GM21528 (cell line): ENCODE data around the gene MN1.
"Not testable (repeated sequence)": the region's sequence is repeated elsewhere in the genome, so short reads cannot be mapped to it uniquely, and the experiment has no call there.

ENCODE experiments used
- ATAC-seq: cut with Tn5 transposase; IDR thresholded peaks from one replicate; pipeline ENCODE4 v1.9.1; 2021; ENCODE audit warnings: mild to moderate bottlenecking, moderate library complexity; ENCODE audit not compliant: unreplicated experiment, low FRiP score

MN1 gene

DNA sequence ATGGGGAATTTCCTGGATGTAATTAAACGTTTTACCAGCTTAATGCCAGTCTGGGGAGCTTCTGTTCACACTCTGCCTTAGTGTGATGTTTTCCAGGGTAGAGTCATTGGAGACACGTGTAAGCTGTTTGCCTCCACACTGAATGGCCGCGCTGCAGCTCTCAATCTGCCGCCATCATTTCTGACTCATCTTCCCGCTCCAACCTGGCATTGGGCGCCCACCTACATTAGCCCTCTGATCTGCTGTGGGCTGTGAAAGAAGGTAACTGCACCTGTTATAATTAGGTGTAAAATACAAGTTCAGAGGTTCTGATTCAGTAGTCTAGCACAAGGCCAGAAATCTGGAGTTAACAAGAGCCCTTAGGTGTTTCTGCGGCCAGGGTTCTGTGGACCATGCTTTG, 54.6 kb downstream of the MN1 start:
- ATAC-seq = no peak

DNA sequence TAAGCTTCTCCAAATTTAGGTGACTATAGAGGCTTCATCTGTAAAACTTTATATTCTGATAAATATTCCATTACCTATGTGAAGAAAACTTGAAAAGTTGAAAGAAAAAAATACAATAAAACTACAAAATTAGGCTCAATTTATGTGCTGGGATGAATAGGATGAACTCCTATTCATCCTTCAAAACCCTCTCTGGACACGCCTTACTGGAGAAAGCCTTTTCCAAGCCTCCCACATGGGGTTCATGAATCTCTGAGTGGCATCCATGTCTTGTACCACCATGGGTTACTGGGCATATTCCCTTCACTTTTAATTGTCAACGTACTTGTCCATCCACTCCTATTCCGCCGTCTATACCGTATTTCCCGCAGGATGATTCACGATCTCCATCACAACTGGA, 55.7 kb downstream of the MN1 start:
- no peak for ATAC-seq

DNA sequence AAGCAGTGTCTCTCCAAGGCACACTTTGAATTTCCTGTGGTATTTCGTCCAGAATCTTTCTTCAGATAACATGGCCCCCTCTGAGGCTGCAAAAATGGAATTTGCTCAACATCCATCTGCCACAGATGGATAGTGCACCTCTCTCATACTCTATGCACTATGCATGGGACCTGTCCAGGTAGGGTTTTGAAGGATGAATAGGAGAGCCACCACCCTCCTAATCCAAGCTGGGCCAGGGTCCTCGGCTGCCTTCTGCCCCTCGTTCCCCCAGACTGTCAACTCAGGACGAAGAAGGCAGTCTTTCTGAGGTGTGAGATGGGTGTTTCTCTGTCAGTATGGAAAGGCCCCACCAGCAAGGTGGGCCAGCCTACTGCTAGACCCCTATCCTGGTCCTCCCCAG, 56.4 kb downstream of the MN1 start:
- ATAC-seq = no peak

GRCh38 chr22:27744078-27744477, 57.5 kb downstream of the MN1 start:
- ATAC-seq = not testable (repeated sequence)

DNA sequence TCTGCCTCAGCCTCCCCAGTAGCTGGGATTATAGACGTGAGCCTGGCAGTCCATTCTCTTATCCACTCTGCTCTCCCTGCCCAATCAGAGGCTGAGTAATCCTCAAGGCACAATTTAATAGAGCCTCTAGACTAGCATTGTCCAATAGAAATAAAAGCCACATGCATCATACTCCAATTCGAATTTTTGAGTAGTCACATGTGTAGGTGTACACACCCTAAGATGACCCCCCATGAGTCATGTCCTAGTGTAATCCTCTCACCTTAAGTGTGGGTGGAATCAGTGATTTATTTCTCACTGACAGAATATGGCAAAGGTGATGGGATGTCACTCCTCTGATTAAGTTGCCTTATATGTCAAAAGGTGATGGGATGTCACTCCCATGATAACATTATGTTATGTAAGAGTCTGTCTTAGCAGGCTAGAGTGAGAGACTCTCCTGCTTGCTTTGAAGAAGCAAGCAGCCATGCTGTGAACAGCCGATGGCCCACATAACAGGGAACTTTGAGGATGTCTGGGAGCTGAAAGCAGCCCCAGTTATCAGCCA, 61.3 kb downstream of the MN1 start:
- ATAC-seq = no peak

DNA sequence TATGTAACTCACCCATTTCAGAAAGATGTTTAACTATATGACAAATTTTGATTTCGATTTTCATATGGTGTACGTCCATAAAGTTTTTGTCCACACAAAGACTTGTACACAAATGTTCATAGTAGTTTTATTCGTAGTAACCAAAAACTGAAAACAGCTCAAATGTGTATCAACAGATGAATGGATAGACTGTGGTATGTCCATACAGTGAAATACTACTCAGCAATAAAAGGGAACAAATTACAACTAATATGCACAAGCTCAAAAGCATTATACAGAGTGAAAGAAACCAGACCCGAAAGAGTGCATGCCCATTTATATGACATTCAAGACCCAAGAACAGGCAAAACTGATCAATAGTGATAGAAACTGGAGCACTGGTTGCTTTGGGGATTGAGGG, 64.0 kb downstream of the MN1 start:
- ATAC-seq = no peak

- ATAC-seq = no peak
Observed at GRCh38 chr22:27734066-27734465, 67.5 kb downstream of the MN1 start.

GRCh38 chr22:27732841-27733240, 68.7 kb downstream of the MN1 start:
- ATAC-seq = no peak

GRCh38 chr22:27732391-27732790, 69.2 kb downstream of the MN1 start:
- no peak for ATAC-seq

- ATAC-seq = no peak
Observed at GRCh38 chr22:27731621-27732020, 69.9 kb downstream of the MN1 start.

DNA sequence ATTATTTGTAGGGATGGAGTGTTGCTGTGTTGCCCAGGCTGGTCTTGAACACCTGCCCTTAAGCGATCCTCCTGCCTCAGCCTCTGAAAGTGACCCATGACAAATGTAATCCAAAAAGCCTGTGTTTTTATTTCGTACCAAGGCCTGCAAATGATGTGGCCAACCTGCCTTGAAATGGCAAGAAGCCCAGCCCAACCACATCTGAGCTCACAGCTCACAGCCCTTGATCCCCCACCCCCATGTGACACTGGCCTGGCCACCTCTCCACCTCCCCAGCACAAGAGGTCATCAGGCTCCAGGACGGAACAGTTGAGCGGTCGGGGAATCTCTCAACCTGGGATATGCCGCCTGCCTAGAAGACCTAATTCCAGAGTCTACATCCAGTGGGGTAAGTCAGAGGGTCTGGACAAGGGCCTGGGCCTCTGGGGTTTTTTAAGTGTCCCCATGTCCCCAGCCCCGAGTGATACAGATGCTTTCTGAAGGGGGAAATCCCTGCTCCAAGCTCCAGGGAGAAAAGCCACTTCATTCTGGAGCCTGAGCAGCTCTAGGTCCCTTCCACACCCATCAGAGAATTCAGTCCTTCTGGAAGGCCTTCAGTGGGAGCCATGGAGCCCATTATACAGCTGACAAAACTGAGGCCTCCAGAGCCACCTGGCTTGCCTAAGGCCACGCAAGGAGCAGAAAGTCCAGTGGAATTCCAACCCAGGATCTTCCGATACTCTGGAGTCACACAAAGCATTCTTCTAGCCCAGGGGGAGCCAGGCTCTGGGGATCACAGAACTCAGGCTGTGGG, 70.7 kb downstream of the MN1 start:
- no peak for ATAC-seq

DNA sequence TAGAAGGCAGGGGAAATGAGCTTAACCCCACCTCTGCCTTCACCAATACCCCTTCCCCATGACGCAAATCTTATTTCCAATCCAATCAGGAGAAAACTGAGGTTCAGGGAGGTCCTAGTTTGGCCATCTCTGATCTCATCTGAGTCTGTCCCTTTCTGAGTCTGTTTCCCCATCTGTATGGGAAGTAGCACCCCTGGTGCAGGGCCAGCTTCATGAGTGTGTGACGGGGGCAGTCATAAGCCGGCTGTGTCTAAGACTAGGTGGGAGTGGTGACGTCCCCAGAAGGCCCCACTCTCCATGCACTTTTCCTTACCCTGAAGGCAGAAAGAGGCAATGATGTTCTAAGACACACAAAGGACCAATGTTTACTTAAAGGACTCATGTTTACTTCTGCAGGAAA, 72.3 kb downstream of the MN1 start:
- ATAC-seq = no peak

DNA sequence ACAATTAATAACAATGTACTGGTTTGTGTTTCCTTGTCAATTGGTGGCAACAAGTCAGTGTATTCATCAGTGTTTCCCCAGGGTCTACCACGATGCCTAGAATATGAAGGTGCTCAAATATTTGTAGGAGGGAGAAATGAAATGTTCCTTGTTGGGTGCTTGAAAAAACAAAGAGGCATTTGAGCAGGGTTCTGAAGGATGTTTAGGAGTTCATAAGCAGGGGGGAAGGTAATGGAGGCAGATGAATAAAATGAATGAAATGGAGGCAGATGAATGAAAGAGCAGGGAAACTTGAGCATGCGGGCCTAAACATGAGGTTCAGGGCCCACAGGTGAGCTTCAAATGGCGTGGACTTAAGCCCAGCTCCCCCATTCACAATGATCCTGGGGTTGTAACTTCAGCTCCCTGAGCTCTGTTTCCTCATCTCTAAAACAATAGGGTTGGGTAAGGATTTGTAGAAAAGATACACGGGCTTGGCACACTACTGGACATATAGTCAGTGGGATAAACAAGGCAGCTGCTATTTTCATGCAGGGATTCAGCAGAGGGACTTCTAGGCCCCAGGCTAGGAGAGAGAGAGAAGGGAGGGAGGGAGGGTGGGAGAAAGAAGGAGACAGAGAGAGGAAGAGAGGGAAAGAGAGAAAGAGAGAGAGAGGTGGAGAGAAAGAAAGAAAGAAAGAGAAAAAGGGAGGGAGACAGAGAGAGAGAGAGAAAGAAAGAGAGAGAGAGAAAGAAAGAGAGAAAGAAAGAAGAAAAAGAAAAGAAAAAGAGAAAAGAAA, 73.7 kb downstream of the MN1 start:
- ATAC-seq = no peak

GRCh38 chr22:27726686-27727449, 74.7 kb downstream of the MN1 start:
- ATAC-seq = no peak

GRCh38 chr22:27726331-27726685, 75.2 kb downstream of the MN1 start:
- no peak for ATAC-seq

DNA sequence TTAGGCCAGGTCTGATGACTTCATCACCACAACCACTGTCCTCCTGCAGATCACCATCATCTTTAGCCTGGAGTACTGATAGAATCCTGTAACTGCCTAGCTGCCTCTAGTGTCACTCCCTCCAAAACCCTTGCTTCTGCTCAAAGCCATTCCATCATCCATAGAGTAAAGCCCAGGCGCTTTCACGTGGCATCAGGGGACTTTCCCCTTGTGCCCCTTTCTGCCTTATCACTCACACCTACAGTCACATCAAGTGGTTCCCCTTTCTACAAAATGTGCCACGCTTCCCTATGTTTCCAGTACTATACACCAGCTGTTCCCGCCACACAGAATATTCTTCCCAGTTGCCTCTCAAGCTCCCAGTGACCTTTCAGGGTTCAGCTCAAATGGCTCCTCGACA, 75.9 kb downstream of the MN1 start:
- no peak for ATAC-seq

DNA sequence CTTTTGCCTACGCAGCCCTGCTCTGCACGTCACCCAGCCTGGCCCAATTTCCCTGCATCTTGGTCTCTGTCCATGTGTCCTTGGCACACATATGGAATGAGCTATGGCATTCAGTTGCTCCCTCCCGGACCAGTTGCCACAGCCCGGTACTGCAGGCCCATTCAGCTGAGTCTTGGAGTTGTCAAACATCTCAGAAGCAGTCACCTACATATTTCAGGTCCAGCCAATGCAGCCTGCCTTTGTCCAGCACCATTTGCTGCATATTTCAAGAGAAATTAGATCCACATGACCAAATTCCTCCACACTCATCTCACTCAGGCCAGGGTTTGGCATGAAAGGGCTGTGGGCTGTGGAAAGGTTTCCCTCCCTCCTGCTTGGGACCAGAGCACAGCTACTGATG, 76.8 kb downstream of the MN1 start:
- no peak for ATAC-seq

DNA sequence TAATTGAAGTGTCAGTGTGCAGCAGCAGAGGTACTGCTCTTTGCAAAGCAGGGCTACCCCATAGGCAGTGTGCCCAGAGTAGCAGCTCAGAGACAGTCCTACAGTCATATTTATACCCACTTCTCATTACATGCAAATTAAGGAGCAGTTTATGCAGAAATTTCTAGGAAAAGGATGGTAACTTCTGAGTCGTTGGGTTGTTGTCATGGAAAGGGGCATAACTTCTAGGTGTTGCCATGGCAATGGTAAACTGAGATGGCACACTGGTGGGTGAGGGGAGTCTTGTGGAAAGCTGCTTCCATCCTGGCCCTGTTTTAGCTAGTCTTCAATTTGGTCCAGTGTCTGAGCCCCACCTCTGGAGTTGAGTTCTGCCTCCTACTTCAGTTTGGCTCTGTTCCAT, 77.4 kb downstream of the MN1 start:
- no peak for ATAC-seq

DNA sequence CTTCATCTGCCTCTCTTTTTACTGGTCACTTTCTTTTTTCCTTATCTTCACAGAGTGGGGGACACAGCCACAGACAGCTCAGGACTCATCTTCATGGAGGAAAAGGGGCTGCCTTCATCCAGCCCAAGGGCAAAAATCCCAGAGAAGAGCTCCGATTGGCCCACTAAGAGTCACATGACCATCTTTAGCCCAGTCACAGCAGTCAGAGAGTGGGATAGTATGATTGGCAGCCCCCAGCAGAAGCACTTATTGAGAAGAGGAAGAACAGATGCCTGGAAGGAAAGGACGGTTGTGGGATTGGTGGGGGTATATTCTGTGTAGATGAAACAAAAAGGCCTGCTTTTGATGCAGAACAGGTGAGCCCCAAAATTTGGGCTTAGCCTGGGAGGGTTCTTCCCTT, 77.8 kb downstream of the MN1 start:
- ATAC-seq = no peak

GRCh38 chr22:27723158-27723557, 78.4 kb downstream of the MN1 start:
- ATAC-seq = no peak

GRCh38 chr22:27720860-27721259, 80.7 kb downstream of the MN1 start:
- ATAC-seq = no peak
